HEK293T (cell line): Measurements from ENCODE around the gene MET.

Experiments used
- CTCF ChIA-PET: fragments of 350-600 bp; formaldehyde crosslinking; extraction: SDS; loops from one replicate; lab custom pipeline; 2021; ENCODE audit warnings: antibody characterized with exemption, inconsistent platforms; lab: Yijun Ruan, JAX
- POLR2A ChIA-PET: fragments of 350-600 bp; formaldehyde crosslinking; extraction: SDS; loops from one replicate; lab custom pipeline; 2020; ENCODE audit warnings: antibody characterized with exemption, inconsistent platforms; lab: Yijun Ruan, JAX
- DNase-seq: peaks from one replicate; pipeline ENCODE4 v3.0.0; 2012; ENCODE audit warnings: mixed read lengths; ENCODE audit errors: extremely low spot score
- ARNT ChIP-seq: fragments of 450-650 bp; IDR thresholded peaks from 2 replicates; pipeline ENCODE4 v1.6.1; 2017; ENCODE audit warnings: mild to moderate bottlenecking
- BHLHE40 ChIP-seq: fragments of 450-650 bp; IDR thresholded peaks from 2 replicates; pipeline ENCODE4 v1.6.1; 2016; ENCODE audit warnings: mild to moderate bottlenecking, moderate library complexity, borderline replicate concordance
- CTBP1 ChIP-seq: fragments of 450-650 bp; IDR thresholded peaks from 2 replicates; pipeline ENCODE4 v1.6.1; 2016; ENCODE audit warnings: borderline replicate concordance
- ELF4 ChIP-seq: fragments of 450-650 bp; IDR thresholded peaks from 2 replicates; pipeline ENCODE4 v1.6.1; 2017; ENCODE audit warnings: antibody characterized with exemption
- FOXA1 ChIP-seq: fragments of 450-650 bp; IDR thresholded peaks from 2 replicates; pipeline ENCODE4 v1.6.1; 2016; ENCODE audit warnings: mild to moderate bottlenecking
- FOXK2 ChIP-seq: fragments of 450-650 bp; IDR thresholded peaks from 2 replicates; pipeline ENCODE4 v1.6.1; 2016; ENCODE audit warnings: mild to moderate bottlenecking
- FOXM1 ChIP-seq: fragments of 450-650 bp; IDR thresholded peaks from 2 replicates; pipeline ENCODE4 v1.6.1; 2017; ENCODE audit warnings: mild to moderate bottlenecking, borderline replicate concordance
- HDGF ChIP-seq: fragments of 450-650 bp; IDR thresholded peaks from 2 replicates; pipeline ENCODE4 v1.6.1; 2017; ENCODE audit warnings: antibody characterized with exemption, borderline replicate concordance
- L3MBTL2 ChIP-seq: fragments of 450-650 bp; conservative IDR thresholded peaks from 2 replicates; pipeline ENCODE4 v1.6.1; 2016; ENCODE audit warnings: mild to moderate bottlenecking
- LEF1 ChIP-seq: fragments of 450-650 bp; IDR thresholded peaks from 2 replicates; pipeline ENCODE4 v1.6.1; 2017; ENCODE audit warnings: mild to moderate bottlenecking, borderline replicate concordance
- NFRKB ChIP-seq: fragments of 450-650 bp; IDR thresholded peaks from 2 replicates; pipeline ENCODE4 v1.6.1; 2016; ENCODE audit warnings: mild to moderate bottlenecking, moderate library complexity
- PKNOX1 ChIP-seq: fragments of 450-650 bp; IDR thresholded peaks from 2 replicates; pipeline ENCODE4 v1.6.1; 2016
- SP1 ChIP-seq: fragments of 450-650 bp; IDR thresholded peaks from 2 replicates; pipeline ENCODE4 v1.6.1; 2017
- SUZ12 ChIP-seq: fragments of 450-650 bp; IDR thresholded peaks from 2 replicates; pipeline ENCODE4 v1.6.1; 2016; ENCODE audit warnings: mild to moderate bottlenecking
- TARDBP ChIP-seq: fragments of 450-650 bp; IDR thresholded peaks from 2 replicates; pipeline ENCODE4 v1.6.1; 2016
- ZNF384 ChIP-seq: fragments of 450-650 bp; IDR thresholded peaks from 2 replicates; pipeline ENCODE4 v1.6.1; 2016

The MET gene

DNA sequence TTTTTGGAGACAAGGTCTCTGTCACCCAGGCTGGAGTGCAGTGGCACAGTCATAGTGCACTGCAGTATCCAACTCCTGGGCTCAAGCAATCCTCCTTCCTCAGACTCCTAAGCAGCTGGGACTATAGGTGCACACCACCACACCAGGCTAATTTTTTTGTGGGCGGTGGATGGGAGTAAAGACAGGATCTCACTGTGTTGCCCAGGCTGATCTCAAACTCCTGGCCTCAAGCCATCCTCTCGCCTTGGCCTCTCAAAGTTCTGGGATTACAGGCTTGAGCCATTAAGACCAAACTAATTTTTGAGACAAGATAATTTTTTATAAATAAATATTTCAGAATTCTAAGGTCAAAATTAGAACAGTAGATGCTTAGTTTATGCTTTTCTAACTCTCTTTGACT, 109.6 kb downstream of the MET start:
- POLR2A ChIA-PET: no interaction called here
- no peak for DNase-seq
- CTCF ChIA-PET: no interaction called here
- TF ChIP-seq ARNT (no peak), BHLHE40 (no peak)

DNA sequence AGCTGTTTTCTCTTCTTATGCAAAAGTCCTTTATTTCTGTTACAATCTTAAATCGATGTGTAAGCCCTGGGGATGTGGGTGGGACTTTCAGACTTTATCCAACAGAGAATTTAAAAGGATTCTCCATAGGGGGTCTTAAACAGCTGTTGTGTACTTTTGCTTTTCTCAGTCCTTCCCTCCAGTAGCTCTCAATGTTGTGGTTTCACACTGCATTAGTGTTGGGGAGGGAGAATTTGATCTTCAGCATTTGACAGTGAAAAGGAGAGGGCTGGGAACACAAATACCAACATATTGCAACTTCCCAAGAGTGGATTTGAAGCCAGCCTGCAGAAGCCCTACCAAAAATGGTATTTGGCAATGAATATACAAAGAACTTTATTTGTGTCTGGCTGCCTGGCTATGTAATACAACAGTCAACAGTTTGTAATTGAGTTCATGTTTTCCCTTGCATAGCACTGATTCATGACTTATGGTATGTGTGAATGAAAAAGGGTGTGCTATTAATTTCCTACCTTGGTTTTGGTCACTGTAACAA, 110.2 kb downstream of the MET start:
- CTCF ChIA-PET: no interaction called here
- no peak for TF ChIP-seq FOXA1
- TF ChIP-seq SUZ12: no peak
- TF ChIP-seq NFRKB: no peak
- TF ChIP-seq LEF1: no peak
- no peak for TF ChIP-seq CTBP1
- TF ChIP-seq ARNT: no peak
- no peak for TF ChIP-seq FOXK2
- no peak for TF ChIP-seq HDGF
- no peak for TF ChIP-seq ELF4
- no peak for TF ChIP-seq ZNF384
- TF ChIP-seq L3MBTL2: no peak
- TF ChIP-seq TARDBP: no peak
- no peak for TF ChIP-seq BHLHE40
- peak; percentile 15 for DNase-seq
- POLR2A ChIA-PET: no interaction called here

GRCh38 chr7:116783666-116784318, 111.8 kb downstream of the MET start:
- DNase-seq: no peak
- CTCF ChIA-PET: interaction anchor here (0.7 kb wide), 1 partner anchor 154 kb away, joined by 4 read pairs; no protein-coding TSS in a partner anchor
- TF ChIP-seq BHLHE40 (no peak), FOXK2 (no peak), SUZ12 (no peak), ZNF384 (no peak), HDGF (no peak), ELF4 (no peak), FOXM1 (no peak), PKNOX1 (no peak), SP1 (no peak), ARNT (no peak), TARDBP (no peak), FOXA1 (no peak), L3MBTL2 (no peak), CTBP1 (no peak), LEF1 (no peak), NFRKB (no peak)
- POLR2A ChIA-PET: no interaction called here

DNA sequence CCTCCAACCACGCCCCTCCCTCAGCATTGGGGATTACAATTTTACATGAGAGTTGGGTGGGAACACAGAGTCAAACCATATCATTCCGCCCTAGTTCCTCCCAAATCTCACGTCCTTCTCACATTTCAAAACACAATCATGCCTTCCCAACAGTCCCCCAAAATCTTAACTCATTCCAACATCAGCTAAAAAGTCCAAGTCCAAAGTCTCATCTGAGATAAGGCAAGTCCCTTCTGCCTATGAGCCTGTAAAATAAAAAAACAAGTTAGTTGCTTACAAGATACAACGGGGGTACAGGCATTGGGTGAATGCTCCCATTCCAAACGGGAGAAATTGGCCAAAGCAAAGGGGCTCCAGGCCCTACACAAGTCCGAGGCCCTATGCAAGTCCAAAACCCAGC, 112.7 kb downstream of the MET start:
- TF ChIP-seq SP1: no peak
- no peak for TF ChIP-seq FOXM1
- TF ChIP-seq TARDBP: no peak
- TF ChIP-seq CTBP1: no peak
- TF ChIP-seq ARNT: no peak
- no peak for TF ChIP-seq FOXK2
- TF ChIP-seq PKNOX1: no peak
- TF ChIP-seq NFRKB: no peak
- no peak for TF ChIP-seq ZNF384
- TF ChIP-seq LEF1: no peak
- TF ChIP-seq HDGF: no peak
- no peak for TF ChIP-seq BHLHE40
- TF ChIP-seq L3MBTL2: no peak
- no peak for TF ChIP-seq ELF4
- no peak for TF ChIP-seq SUZ12
- no peak for TF ChIP-seq FOXA1
- no peak for DNase-seq
- CTCF ChIA-PET: no interaction called here
- POLR2A ChIA-PET: no interaction called here

GRCh38 chr7:116785843-116786242, 113.8 kb downstream of the MET start:
- no peak for DNase-seq
- no peak for TF ChIP-seq ELF4
- no peak for TF ChIP-seq L3MBTL2
- no peak for TF ChIP-seq NFRKB
- POLR2A ChIA-PET: no interaction called here
- CTCF ChIA-PET: interaction anchor here (2.1 kb wide), 1 partner anchor 194 kb away, joined by 7 read pairs; no protein-coding TSS in a partner anchor

DNA sequence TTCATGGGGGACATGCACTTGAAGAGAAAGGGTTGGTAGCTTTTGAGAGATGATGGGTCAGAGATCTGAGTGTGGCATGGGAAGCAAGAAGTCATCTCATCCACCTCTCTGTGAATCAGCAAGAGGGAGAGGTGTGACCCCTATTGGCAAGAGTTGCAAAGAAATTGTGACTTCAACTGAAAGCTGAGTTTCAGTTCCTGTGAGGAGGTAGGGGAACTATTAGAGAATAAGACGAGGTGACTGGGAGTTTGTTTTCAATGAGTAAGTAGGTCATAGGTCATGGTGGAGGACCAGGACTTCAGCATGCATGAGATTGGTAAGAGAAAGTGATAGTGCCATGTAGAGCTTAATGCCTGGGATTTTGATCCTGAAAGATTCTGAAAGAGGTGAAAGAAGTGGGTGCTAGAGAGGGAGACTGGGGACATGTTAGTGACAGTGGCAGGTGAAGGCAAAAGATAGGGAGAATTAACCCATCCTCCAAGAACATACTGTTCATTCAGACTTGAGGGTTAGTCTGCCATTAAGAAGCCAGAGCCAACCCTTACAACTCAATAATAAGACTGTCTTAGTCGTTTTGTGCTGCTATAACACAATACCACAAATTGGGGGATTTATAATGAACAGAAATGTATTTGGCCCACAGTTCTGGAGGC, 114.9 kb downstream of the MET start:
- CTCF ChIA-PET: interaction anchor here (2.1 kb wide), 1 partner anchor 195 kb away, joined by 7 read pairs; no protein-coding TSS in a partner anchor
- POLR2A ChIA-PET: no interaction called here
- TF ChIP-seq CTBP1 (no peak), SUZ12 (no peak), FOXM1 (no peak), SP1 (no peak), NFRKB (no peak), HDGF (no peak), LEF1 (no peak), ZNF384 (no peak), BHLHE40 (no peak), L3MBTL2 (no peak), FOXK2 (no peak), ELF4 (no peak), TARDBP (no peak), ARNT (no peak), FOXA1 (no peak), PKNOX1 (no peak)
- DNase-seq: peak; percentile 17
